HCT116 (cell line): Measurements from ENCODE around the gene ITPR1. TPM values are rescaled to one million over a fixed set of nuclear protein-coding genes. Genes with fewer than 3 reads are reported as not detected.

ENCODE experiments used
- ATAC-seq: fragments of 200-7000 bp; cut with Tn5 transposase; 2 replicates; pipeline ENCODE4 v1.9.1; 2020; ENCODE audit warnings: mild to moderate bottlenecking, moderate library complexity
- BruUV-seq: library from RNA; stranded (reverse); fragments of 400-500 nt; replicated peaks from 2 replicates; lab custom pipeline; 2021; lab: Mats Ljungman, UMichigan
- CTCF ChIA-PET: fragments of 300-600 bp; sonication (Branson Sonifier 250); formaldehyde crosslinking; loops from one replicate; lab custom pipeline; 2021; ENCODE audit warnings: antibody characterized with exemption; lab: Charles Lee
- POLR2A ChIA-PET: fragments of 300-600, 350-600 bp; sonication (Branson Sonifier 250); formaldehyde crosslinking; loops from one replicate; lab custom pipeline; 2021; ENCODE audit warnings: antibody characterized with exemption; lab: Charles Lee
- RAD21 ChIA-PET, 2 experiments: fragments of 300-600 bp; sonication (Branson Sonifier 250); formaldehyde crosslinking; loops; one replicate each; lab custom pipeline; 2023; ENCODE audit warnings: low total read pairs in 2 of 2; ENCODE audit not compliant: uncharacterized antibody in 2 of 2, unreplicated experiment in 2 of 2, low non-redundant PET in 1 of 2; lab: Charles Lee
- DNase-seq: peaks from one replicate; pipeline ENCODE4 v3.0.0-alpha.2; 2010; ENCODE audit warnings: low read depth, low spot score
- H2AFZ ChIP-seq: fragments of 200-600 bp; shearing (Covaris generic), sonication (generic); 2 replicates; pipeline ENCODE4 v1.6.1; 2017; ENCODE audit warnings: low read depth, mixed run types, mixed read lengths, antibody characterized with exemption, low read length; ENCODE audit not compliant: poor library complexity, severe bottlenecking
- H3K27ac ChIP-seq: 2 replicates; pipeline ENCODE4 v1.5.1; 2012; ENCODE audit warnings: low read depth, low read length
- H3K27me3 ChIP-seq: fragments of 200-600 bp; sonication (generic); 2 replicates; pipeline ENCODE4 v1.6.1; 2016; ENCODE audit warnings: mixed run types, low read length, mixed read lengths; ENCODE audit not compliant: insufficient read depth
- H3K36me3 ChIP-seq, 2 experiments: fragments of 200-500 bp in 1 of 2; fragments of 200-600 bp in 1 of 2; sonication (Bioruptor generic) in 1 of 2; sonication (generic) in 1 of 2; 2 replicates each; pipeline versions ENCODE4 v1.5.1 to v1.6.1; 2014 to 2016; ENCODE audit warnings: low read length in 2 of 2, inconsistent platforms in 1 of 2, mixed read lengths in 1 of 2, mixed run types in 1 of 2; ENCODE audit not compliant: insufficient read depth in 2 of 2, control insufficient read depth in 1 of 2
- H3K4me1 ChIP-seq, 2 experiments: fragments of 200-600 bp in 1 of 2; sonication (generic) in 1 of 2; 2 replicates each; pipeline versions ENCODE4 v1.5.1 to v1.6.1; 2012 to 2017; ENCODE audit warnings: low read length in 2 of 2, inconsistent platforms in 1 of 2, mild to moderate bottlenecking in 1 of 2, mixed read lengths in 1 of 2, mixed run types in 1 of 2, moderate library complexity in 1 of 2; ENCODE audit not compliant: insufficient read depth in 2 of 2, control insufficient read depth in 1 of 2
- H3K4me2 ChIP-seq: fragments of 200-600 bp; sonication (generic); 2 replicates; pipeline ENCODE4 v1.6.1; 2017; ENCODE audit warnings: mixed run types, low read length, mixed read lengths
- H3K4me3 ChIP-seq, 2 experiments: fragments of 200-600 bp in 1 of 2; sonication (generic) in 1 of 2; replicated peaks in 1 of 2; 2 replicates each; pipeline ENCODE4 v1.5.1; 2011 to 2016; ENCODE audit warnings: low read length in 2 of 2, control low read depth in 1 of 2, low read depth in 1 of 2, mild to moderate bottlenecking in 1 of 2, mixed read lengths in 1 of 2, mixed run types in 1 of 2
- H3K79me2 ChIP-seq: fragments of 200-600 bp; sonication (generic); 2 replicates; pipeline ENCODE4 v1.6.1; 2017; ENCODE audit warnings: mild to moderate bottlenecking, mixed run types, low read length, moderate library complexity, mixed read lengths; ENCODE audit not compliant: insufficient read depth
- H3K9ac ChIP-seq: fragments of 200-600 bp; sonication (generic); 2 replicates; pipeline ENCODE4 v1.6.1; 2016; ENCODE audit warnings: low read length, mixed read lengths
- H3K9me2 ChIP-seq: fragments of 200-600 bp; sonication (generic), shearing (Covaris generic); 2 replicates; pipeline ENCODE4 v1.6.1; 2017; ENCODE audit warnings: mixed run types, mild to moderate bottlenecking, moderate library complexity; ENCODE audit not compliant: insufficient read depth
- H3K9me3 ChIP-seq, 2 experiments: fragments of 200-500 bp in 1 of 2; fragments of 200-600 bp in 1 of 2; sonication (Bioruptor generic) in 1 of 2; sonication (generic) in 1 of 2; 2 replicates each; pipeline ENCODE4 v1.6.1; 2014 to 2017; ENCODE audit warnings: low read length in 2 of 2, mixed read lengths in 2 of 2, inconsistent platforms in 1 of 2, low read depth in 1 of 2, mild to moderate bottlenecking in 1 of 2, mixed run types in 1 of 2, moderate library complexity in 1 of 2; ENCODE audit not compliant: control insufficient read depth in 1 of 2, insufficient read depth in 1 of 2
- H4K20me1 ChIP-seq: fragments of 200-600 bp; sonication (generic), shearing (Covaris generic); 2 replicates; pipeline ENCODE4 v1.6.1; 2017; ENCODE audit warnings: mixed run types, mild to moderate bottlenecking, moderate library complexity; ENCODE audit not compliant: insufficient read depth
- EGR1 ChIP-seq: IDR thresholded peaks from 2 replicates; pipeline ENCODE4 v1.6.1; 2012; ENCODE audit warnings: low read depth
- ELF1 ChIP-seq: IDR thresholded peaks from 2 replicates; pipeline ENCODE4 v1.6.1; 2012; ENCODE audit warnings: low read depth, borderline replicate concordance
- EZH2phosphoT487 ChIP-seq: fragments of 200-600 bp; IDR thresholded peaks from 2 replicates; pipeline ENCODE4 v1.6.1; 2018; ENCODE audit warnings: antibody characterized with exemption, borderline replicate concordance
- FOSL1 ChIP-seq: IDR thresholded peaks from 2 replicates; pipeline ENCODE4 v1.6.1; 2012; ENCODE audit warnings: low read depth
- POLR2A ChIP-seq: IDR thresholded peaks from 2 replicates; pipeline ENCODE4 v1.7.0; 2011; ENCODE audit warnings: borderline replicate concordance; ENCODE audit not compliant: insufficient read depth, insufficient read length; ENCODE audit errors: extremely low read depth
- POLR2AphosphoS5 ChIP-seq: IDR thresholded peaks from 2 replicates; pipeline ENCODE4 v1.6.1; 2011; ENCODE audit warnings: mild to moderate bottlenecking, low read depth, low read length, moderate library complexity
- RAD21 ChIP-seq: IDR thresholded peaks from 2 replicates; pipeline ENCODE4 v1.6.1; 2012; ENCODE audit warnings: low read depth, mild to moderate bottlenecking
- SIN3A ChIP-seq: IDR thresholded peaks from 2 replicates; pipeline ENCODE4 v1.6.1; 2012; ENCODE audit warnings: low read depth
- SP1 ChIP-seq: IDR thresholded peaks from 2 replicates; pipeline ENCODE4 v1.6.1; 2012; ENCODE audit warnings: low read depth
- SRF ChIP-seq: IDR thresholded peaks from 2 replicates; pipeline ENCODE4 v1.6.1; 2012; ENCODE audit warnings: low read depth
- TCF7L2 ChIP-seq: IDR thresholded peaks from 2 replicates; pipeline ENCODE4 v1.7.0; 2011; ENCODE audit warnings: borderline replicate concordance, inconsistent platforms; ENCODE audit not compliant: insufficient read depth, insufficient read length; ENCODE audit errors: extremely low read depth
- ZFX ChIP-seq: fragments of 450-650 bp; IDR thresholded peaks from 2 replicates; pipeline ENCODE4 v1.6.1; 2017
- intact Hi-C: fragments of 100-400 bp; cut with micrococcal nuclease; formaldehyde crosslinking; loops from 2 replicates; pipeline ENCODE4 v1.10.0; 2022
- total RNA-seq: library from RNA; stranded (reverse); gene quantifications from one replicate; pipeline ENCODE4 v1.2.1, GENCODE V29; 2021; ENCODE audit not compliant: unreplicated experiment
- TF ChIP-seq, protein P1 (sequence below): IDR thresholded peaks from 2 replicates; pipeline ENCODE4 v1.6.1; 2012
- TF ChIP-seq, protein P2 (sequence below): IDR thresholded peaks from 2 replicates; pipeline ENCODE4 v1.6.1; 2012; ENCODE audit warnings: low read depth

The ITPR1 gene
- total RNA-seq, 1 experiment from 2014 or later: 9.2 TPM

DNA sequence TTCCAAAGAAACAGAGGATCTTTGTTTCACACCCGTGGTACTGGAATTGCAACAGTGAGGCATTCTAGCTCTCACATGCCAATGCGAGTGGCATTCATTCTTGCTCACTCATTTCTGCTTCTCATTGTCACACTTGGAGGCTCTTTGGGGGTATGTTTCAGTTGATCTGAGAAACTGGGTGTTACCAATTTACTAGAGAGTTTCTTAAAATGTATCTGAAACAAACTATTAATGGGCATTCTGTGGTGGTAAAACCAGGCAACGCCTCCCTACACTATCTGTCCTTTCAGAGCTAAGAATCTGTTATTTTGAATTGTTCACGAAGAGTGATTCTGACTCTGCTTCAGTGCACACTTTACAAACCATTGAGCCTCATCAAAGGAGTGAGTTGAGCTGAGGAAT is 345.5 kb downstream of the ITPR1 start (continued):
- TF ChIP-seq TCF7L2 (no peak), EGR1 (no peak)

DNA sequence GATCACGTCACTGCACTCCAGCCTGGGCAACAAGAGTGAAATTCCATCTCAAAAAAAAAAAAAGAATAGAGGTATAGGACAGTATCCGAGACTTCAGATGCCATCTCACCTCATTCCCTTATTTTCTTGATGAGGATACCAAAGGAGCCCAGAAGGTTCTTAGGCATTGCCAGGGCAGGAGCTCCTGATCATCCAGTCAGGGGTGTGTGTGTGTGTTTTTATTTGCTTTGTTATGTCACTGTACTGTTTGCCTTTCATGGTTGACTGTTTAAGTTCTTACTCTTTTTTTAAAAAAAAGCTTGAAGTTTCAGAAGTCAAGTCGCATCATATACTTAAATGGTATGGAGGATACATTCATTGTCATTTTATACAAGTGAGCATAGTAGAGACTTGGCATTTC is 346.1 kb downstream of the ITPR1 start:
- Histone ChIP-seq H3K9ac (no peak overlapping the region), H2AFZ (no peak overlapping the region), H3K27ac (no peak overlapping the region), H3K27me3 (0 out of 2 replicates have a peak, but pooled peaks cover 3% of the 10 kb centered on the region), H3K4me2 (no peak overlapping the region), H3K36me3 (no peaks in the 10 kb centered on the region), H3K9me3 (no peaks in the 10 kb centered on the region), H3K9me2 (no peaks in the 10 kb centered on the region), H3K79me2 (no peaks in the 10 kb centered on the region), H3K4me3 (no peak overlapping the region), H3K4me1 (no peaks in the 10 kb centered on the region), H4K20me1 (no peaks in the 10 kb centered on the region)
- no peak for ATAC-seq
- ChIA-PET CTCF (no interaction called here), RAD21 (no interaction called here), POLR2A (no interaction called here)
- intact Hi-C loops: loop anchor here (10.0 kb wide), 1 partner anchor 186 kb away; no protein-coding TSS in a partner anchor
- no TSS peak for BruUV-seq
- TF ChIP-seq POLR2AphosphoS5: no peak
- no peak for DNase-seq

DNA sequence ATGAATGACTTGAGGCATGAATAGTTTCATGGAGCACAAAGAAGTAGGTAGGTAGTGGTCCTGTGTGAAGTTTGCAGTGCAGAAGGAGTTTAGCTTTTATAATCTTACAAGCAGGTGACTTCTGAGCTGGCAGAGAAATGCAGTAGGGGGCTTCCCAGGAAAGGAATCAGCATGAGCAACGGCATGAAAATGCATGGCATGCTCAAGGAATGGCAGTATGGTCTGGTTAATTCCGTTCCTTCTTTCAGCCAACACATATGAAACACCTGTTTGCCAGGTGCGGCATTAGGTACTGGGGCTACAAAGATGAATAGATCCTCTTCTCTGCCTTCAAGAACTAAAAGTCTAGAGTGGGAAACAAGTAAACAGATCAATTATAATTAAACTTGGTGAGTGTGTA is 348.1 kb downstream of the ITPR1 start:
- intact Hi-C loops: no loop called here
- no TSS peak for BruUV-seq
- H3K27ac ChIP-seq: no peak overlapping the region
- TF ChIP-seq ELF1 (no peak), SP1 (no peak), SIN3A (no peak), EZH2phosphoT487 (no peak), FOSL1 (no peak), POLR2A (no peak), RAD21 (no peak), ZFX (no peak), EGR1 (no peak), SRF (no peak), POLR2AphosphoS5 (no peak), TCF7L2 (no peak)
- TF ChIP-seq, protein P1, sequence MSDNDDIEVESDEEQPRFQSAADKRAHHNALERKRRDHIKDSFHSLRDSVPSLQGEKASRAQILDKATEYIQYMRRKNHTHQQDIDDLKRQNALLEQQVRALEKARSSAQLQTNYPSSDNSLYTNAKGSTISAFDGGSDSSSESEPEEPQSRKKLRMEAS: no peak
- TF ChIP-seq, protein P2, sequence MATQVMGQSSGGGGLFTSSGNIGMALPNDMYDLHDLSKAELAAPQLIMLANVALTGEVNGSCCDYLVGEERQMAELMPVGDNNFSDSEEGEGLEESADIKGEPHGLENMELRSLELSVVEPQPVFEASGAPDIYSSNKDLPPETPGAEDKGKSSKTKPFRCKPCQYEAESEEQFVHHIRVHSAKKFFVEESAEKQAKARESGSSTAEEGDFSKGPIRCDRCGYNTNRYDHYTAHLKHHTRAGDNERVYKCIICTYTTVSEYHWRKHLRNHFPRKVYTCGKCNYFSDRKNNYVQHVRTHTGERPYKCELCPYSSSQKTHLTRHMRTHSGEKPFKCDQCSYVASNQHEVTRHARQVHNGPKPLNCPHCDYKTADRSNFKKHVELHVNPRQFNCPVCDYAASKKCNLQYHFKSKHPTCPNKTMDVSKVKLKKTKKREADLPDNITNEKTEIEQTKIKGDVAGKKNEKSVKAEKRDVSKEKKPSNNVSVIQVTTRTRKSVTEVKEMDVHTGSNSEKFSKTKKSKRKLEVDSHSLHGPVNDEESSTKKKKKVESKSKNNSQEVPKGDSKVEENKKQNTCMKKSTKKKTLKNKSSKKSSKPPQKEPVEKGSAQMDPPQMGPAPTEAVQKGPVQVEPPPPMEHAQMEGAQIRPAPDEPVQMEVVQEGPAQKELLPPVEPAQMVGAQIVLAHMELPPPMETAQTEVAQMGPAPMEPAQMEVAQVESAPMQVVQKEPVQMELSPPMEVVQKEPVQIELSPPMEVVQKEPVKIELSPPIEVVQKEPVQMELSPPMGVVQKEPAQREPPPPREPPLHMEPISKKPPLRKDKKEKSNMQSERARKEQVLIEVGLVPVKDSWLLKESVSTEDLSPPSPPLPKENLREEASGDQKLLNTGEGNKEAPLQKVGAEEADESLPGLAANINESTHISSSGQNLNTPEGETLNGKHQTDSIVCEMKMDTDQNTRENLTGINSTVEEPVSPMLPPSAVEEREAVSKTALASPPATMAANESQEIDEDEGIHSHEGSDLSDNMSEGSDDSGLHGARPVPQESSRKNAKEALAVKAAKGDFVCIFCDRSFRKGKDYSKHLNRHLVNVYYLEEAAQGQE: no peak
- TF ChIP-seq, all 23 proteins: peak for 0
- Histone ChIP-seq H3K36me3 (no peaks in the 10 kb centered on the region), H3K4me3 (no peak overlapping the region), H3K79me2 (no peaks in the 10 kb centered on the region), H4K20me1 (no peaks in the 10 kb centered on the region), H3K27me3 (0 out of 2 replicates have a peak, but pooled peaks cover 3% of the 10 kb centered on the region), H2AFZ (no peak overlapping the region), H3K9me3 (no peaks in the 10 kb centered on the region), H3K9me2 (no peaks in the 10 kb centered on the region), H3K4me2 (no peak overlapping the region), H3K4me1 (no peaks in the 10 kb centered on the region), H3K9ac (no peak overlapping the region)
- DNase-seq: no peak
- ChIA-PET RAD21 (no interaction called here), POLR2A (no interaction called here), CTCF (no interaction called here)
- ATAC-seq: no peak
